GM21390 (cell line): Measurements from ENCODE around the gene DCST2.
"Not testable (repeated sequence)": the region's sequence is repeated elsewhere in the genome, so short reads cannot be mapped to it uniquely, and the experiment has no call there.

Experiments used
- ATAC-seq: cut with Tn5 transposase; IDR thresholded peaks from one replicate; pipeline ENCODE4 v1.9.1; 2021; ENCODE audit not compliant: unreplicated experiment

DCST2 gene

GRCh38 chr1:154983776-154984466 is 49.7 kb downstream of the DCST2 start:
- no peak for ATAC-seq

- peak; percentile 95 for ATAC-seq
Measured at GRCh38 chr1:154982897-154983648, 50.5 kb downstream of the DCST2 start, which contains the start of gene FLAD1. FLAD1 (plus strand) TSS chr1:154983344; CDS start chr1:154983695, 351 bp downstream.

GRCh38 chr1:154982341-154982740 is 51.2 kb downstream of the DCST2 start:
- ATAC-seq: no peak

- no peak for ATAC-seq
Measured at GRCh38 chr1:154978360-154978759, 55.2 kb downstream of the DCST2 start.

GRCh38 chr1:154977762-154978161 is 55.8 kb downstream of the DCST2 start:
- ATAC-seq: not testable (repeated sequence)

GRCh38 chr1:154975409-154976059 is 58.0 kb downstream of the DCST2 start:
- ATAC-seq: no peak

GRCh38 chr1:154974808-154975408 is 58.7 kb downstream of the DCST2 start:
- peak; percentile 38 for ATAC-seq

GRCh38 chr1:154974102-154974807 is 59.3 kb downstream of the DCST2 start, which contains the start of gene CKS1B:
CKS1B (plus strand) TSS chr1:154974681; CDS start chr1:154974746, 65 bp downstream.
- peak; percentile 78 for ATAC-seq

- ATAC-seq: no peak
Measured at GRCh38 chr1:154973344-154974101, 60.1 kb downstream of the DCST2 start.

GRCh38 chr1:154972517-154973343 is 60.9 kb downstream of the DCST2 start:
- no peak for ATAC-seq

GRCh38 chr1:154972213-154972516 is 61.4 kb downstream of the DCST2 start:
- no peak for ATAC-seq

- no peak for ATAC-seq
Measured at GRCh38 chr1:154971341-154971998, 62.1 kb downstream of the DCST2 start.

- ATAC-seq: no peak
Measured at GRCh38 chr1:154970631-154971340, 62.8 kb downstream of the DCST2 start, which contains the start of gene SHC1. SHC1 (minus strand) TSS chr1:154970747; CDS start chr1:154970526, 221 bp downstream.

GRCh38 chr1:154969860-154970452 is 63.6 kb downstream of the DCST2 start:
- ATAC-seq: no peak

GRCh38 chr1:154969246-154969645 is 64.3 kb downstream of the DCST2 start:
- ATAC-seq: no peak

GRCh38 chr1:154968731-154969130 is 64.8 kb downstream of the DCST2 start:
- ATAC-seq: no peak
